Skeletal muscle tissue (tissue), 4 donors: Measurements from ENCODE around the gene SCN5A. TPM values are rescaled to one million over a fixed set of nuclear protein-coding genes. Genes with fewer than 3 reads are reported as not detected.

ENCODE experiments used
- H3K27ac ChIP-seq: one replicate; pipeline ENCODE4 v1.7.0; 2013; ENCODE audit warnings: mild to moderate bottlenecking, low read depth, low read length, inconsistent platforms
- H3K27me3 ChIP-seq, 3 donors: one replicate each; pipeline ENCODE4 v1.7.0; 2013; ENCODE audit warnings: low read length in 3 of 3; ENCODE audit not compliant: control insufficient read depth in 3 of 3, insufficient read depth in 3 of 3
- H3K36me3 ChIP-seq, 3 donors: one replicate each; pipeline ENCODE4 v1.7.0; 2013; ENCODE audit warnings: low read length in 3 of 3; ENCODE audit not compliant: control insufficient read depth in 3 of 3, insufficient read depth in 3 of 3
- H3K4me1 ChIP-seq, 3 donors: one replicate each; pipeline ENCODE4 v1.7.0; 2013; ENCODE audit warnings: low read length in 3 of 3, mild to moderate bottlenecking in 3 of 3; ENCODE audit not compliant: control insufficient read depth in 3 of 3, insufficient read depth in 3 of 3
- H3K4me3 ChIP-seq, 3 donors: one replicate each; pipeline ENCODE4 v1.7.0; 2013; ENCODE audit warnings: low read length in 3 of 3
- H3K9ac ChIP-seq, 3 donors: one replicate each; pipeline ENCODE4 v1.7.0; 2013; ENCODE audit warnings: low read length in 3 of 3, mild to moderate bottlenecking in 3 of 3, moderate library complexity in 2 of 3, low read depth in 1 of 3
- H3K9me3 ChIP-seq, 3 donors: one replicate each; pipeline ENCODE4 v1.7.0; 2013; ENCODE audit warnings: low read length in 3 of 3; ENCODE audit not compliant: control insufficient read depth in 3 of 3
- total RNA-seq: library from RNA; depleted of rRNA; stranded (reverse); fragments of >200 nt; gene quantifications from one replicate; pipeline ENCODE4 v1.2.3, GENCODE V29; 2014
- donor health status: Osteomylitis.

SCN5A gene
- total RNA-seq, 1 donor from 2014 or later: 1.6 TPM

- Histone ChIP-seq H3K4me1 (peaks cover 6 to 27% (median 26%) of the 10 kb centered on the region in 3 donors), H3K9me3 (peaks cover 0 to 4% (median 0%) of the 10 kb centered on the region in 3 donors), H3K36me3 (no peaks in the 10 kb centered on the region), H3K4me3 (no peak overlapping the region), H3K9ac (no peak overlapping the region), H3K27me3 (peaks cover 15 to 48% (median 19%) of the 10 kb centered on the region in 3 donors), H3K27ac (no peak overlapping the region)
These were observed 1.3 kb downstream of the SCN5A start for GRCh38 chr3:38648024-38648658.

- Histone ChIP-seq H3K4me3 (no peak overlapping the region), H3K9ac (no peak overlapping the region), H3K36me3 (no peaks in the 10 kb centered on the region), H3K9me3 (no peaks in the 10 kb centered on the region), H3K27ac (no peak overlapping the region), H3K27me3 (peaks cover 15 to 43% (median 19%) of the 10 kb centered on the region in 3 donors), H3K4me1 (peaks cover 6 to 27% (median 26%) of the 10 kb centered on the region in 3 donors)
These were observed 2.1 kb downstream of the SCN5A start for GRCh38 chr3:38647217-38647970.

GRCh38 chr3:38646630-38647029, 2.9 kb downstream of the SCN5A start:
- Histone ChIP-seq H3K9ac (no peak overlapping the region), H3K9me3 (no peaks in the 10 kb centered on the region), H3K27ac (no peak overlapping the region), H3K4me3 (no peak overlapping the region), H3K27me3 (peaks cover 18 to 42% (median 19%) of the 10 kb centered on the region in 3 donors), H3K36me3 (no peaks in the 10 kb centered on the region), H3K4me1 (peaks cover 6 to 27% (median 26%) of the 10 kb centered on the region in 3 donors)

- Histone ChIP-seq H3K27me3 (peaks cover 16 to 38% (median 19%) of the 10 kb centered on the region in 3 donors), H3K4me3 (no peak overlapping the region), H3K9me3 (no peaks in the 10 kb centered on the region), H3K27ac (no peak overlapping the region), H3K9ac (no peak overlapping the region), H3K36me3 (no peaks in the 10 kb centered on the region), H3K4me1 (peaks cover 6 to 25% (median 24%) of the 10 kb centered on the region in 3 donors)
These were observed 3.4 kb downstream of the SCN5A start for GRCh38 chr3:38646062-38646461.

GRCh38 chr3:38645601-38646000, 3.9 kb downstream of the SCN5A start:
- H3K4me3 ChIP-seq: no peak overlapping the region
- H3K27ac ChIP-seq: no peak overlapping the region
- no peaks in the 10 kb centered on the region for H3K9me3 ChIP-seq
- H3K9ac ChIP-seq: no peak overlapping the region
- H3K36me3 ChIP-seq: no peaks in the 10 kb centered on the region
- H3K4me1 ChIP-seq: peaks cover 6 to 22% (median 21%) of the 10 kb centered on the region in 3 donors
- peaks cover 19 to 35% (median 19%) of the 10 kb centered on the region in 3 donors for H3K27me3 ChIP-seq

- Histone ChIP-seq H3K9ac (no peak overlapping the region), H3K9me3 (no peaks in the 10 kb centered on the region), H3K27me3 (peaks cover 19 to 29% (median 19%) of the 10 kb centered on the region in 3 donors), H3K4me3 (no peak overlapping the region), H3K27ac (no peak overlapping the region), H3K4me1 (peaks cover 6 to 22% (median 18%) of the 10 kb centered on the region in 3 donors), H3K36me3 (no peaks in the 10 kb centered on the region)
These were observed 4.4 kb downstream of the SCN5A start for GRCh38 chr3:38645076-38645475.

- H3K9ac ChIP-seq: no peak overlapping the region
- H3K4me1 ChIP-seq: peaks cover 2 to 20% (median 14%) of the 10 kb centered on the region in 3 donors
- H3K9me3 ChIP-seq: no peaks in the 10 kb centered on the region
- H3K36me3 ChIP-seq: no peaks in the 10 kb centered on the region
- H3K4me3 ChIP-seq: no peak overlapping the region
- H3K27ac ChIP-seq: no peak overlapping the region
- peaks cover 19 to 25% (median 19%) of the 10 kb centered on the region in 3 donors for H3K27me3 ChIP-seq
These were observed 4.8 kb downstream of the SCN5A start for GRCh38 chr3:38644662-38645053.

- H3K27ac ChIP-seq: no peak overlapping the region
- no peak overlapping the region for H3K9ac ChIP-seq
- no peak overlapping the region for H3K4me3 ChIP-seq
- peaks cover 17 to 25% (median 18%) of the 10 kb centered on the region in 3 donors for H3K27me3 ChIP-seq
- no peaks in the 10 kb centered on the region for H3K36me3 ChIP-seq
- no peaks in the 10 kb centered on the region for H3K9me3 ChIP-seq
- H3K4me1 ChIP-seq: peaks cover 2 to 19% (median 13%) of the 10 kb centered on the region in 3 donors
These were observed 5.3 kb downstream of the SCN5A start for GRCh38 chr3:38644016-38644661.

- no peak overlapping the region for H3K27ac ChIP-seq
- H3K4me3 ChIP-seq: no peak overlapping the region
- no peaks in the 10 kb centered on the region for H3K9me3 ChIP-seq
- no peak overlapping the region for H3K9ac ChIP-seq
- H3K36me3 ChIP-seq: no peaks in the 10 kb centered on the region
- H3K4me1 ChIP-seq: peaks cover 2 to 14% (median 7%) of the 10 kb centered on the region in 3 donors
- peaks cover 12 to 22% (median 13%) of the 10 kb centered on the region in 3 donors for H3K27me3 ChIP-seq
These were observed 5.9 kb downstream of the SCN5A start for GRCh38 chr3:38643592-38643991.
